NCI-H2107 (cell line): Measurements from ENCODE around the gene BCL2A1.
"Not testable (repeated sequence)": the region's sequence is repeated elsewhere in the genome, so short reads cannot be mapped to it uniquely, and the experiment has no call there.

ENCODE experiments used
- DNase-seq: peaks from one replicate; lab custom pipeline; 2025; lab: John Stamatoyannopoulos, UW

Gene BCL2A1

DNA sequence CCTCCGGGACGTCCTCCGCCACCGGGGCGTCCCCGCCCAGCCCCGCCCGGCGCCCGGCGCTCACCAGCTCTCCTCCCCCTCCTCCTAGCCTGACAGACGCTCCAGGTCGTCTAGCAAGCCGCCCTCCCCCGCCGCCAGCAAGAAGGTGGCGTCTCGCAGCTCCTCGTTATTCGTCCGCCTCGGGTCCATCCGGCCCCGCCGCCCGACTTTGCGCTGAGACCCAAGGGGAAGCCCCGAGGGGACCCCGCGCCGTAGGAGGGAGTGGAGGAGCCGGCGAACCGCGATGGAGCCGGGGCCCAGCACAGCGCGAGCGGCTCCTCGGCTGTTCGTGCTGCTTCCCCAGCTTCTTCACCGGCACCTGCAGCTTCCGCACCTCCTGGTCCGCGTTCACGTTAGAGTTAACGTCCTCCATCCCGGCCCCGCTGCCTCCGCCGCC lies 47.9 kb downstream of the BCL2A1 start:
- DNase-seq, result no peak

DNA sequence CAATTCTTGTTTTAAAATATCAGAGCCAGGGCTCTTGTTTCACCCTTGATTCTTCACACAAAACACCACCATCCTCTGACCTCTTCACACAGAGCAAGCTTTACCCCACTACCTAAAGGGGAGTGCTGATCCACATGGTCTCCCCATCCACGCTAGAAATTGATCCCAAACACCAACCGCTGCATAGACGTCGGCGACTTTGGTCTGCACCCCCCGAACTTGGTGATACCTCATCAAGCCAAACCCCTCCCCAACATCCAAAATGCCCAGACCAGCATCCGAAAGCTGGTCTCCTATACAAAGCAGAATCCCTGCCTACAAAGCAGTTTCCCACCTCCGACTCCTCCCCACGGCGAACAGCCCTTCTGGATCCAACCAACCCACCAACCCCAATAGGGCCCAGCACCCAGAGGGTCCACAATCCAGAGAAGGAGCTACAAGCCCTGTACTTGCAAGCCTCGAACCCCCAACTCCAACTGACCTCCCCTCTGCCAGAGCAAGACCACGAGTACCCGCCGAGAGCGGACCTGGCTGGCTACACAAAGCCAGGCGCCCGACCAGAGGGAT lies 48.4 kb downstream of the BCL2A1 start:
- DNase-seq, result no peak

DNA sequence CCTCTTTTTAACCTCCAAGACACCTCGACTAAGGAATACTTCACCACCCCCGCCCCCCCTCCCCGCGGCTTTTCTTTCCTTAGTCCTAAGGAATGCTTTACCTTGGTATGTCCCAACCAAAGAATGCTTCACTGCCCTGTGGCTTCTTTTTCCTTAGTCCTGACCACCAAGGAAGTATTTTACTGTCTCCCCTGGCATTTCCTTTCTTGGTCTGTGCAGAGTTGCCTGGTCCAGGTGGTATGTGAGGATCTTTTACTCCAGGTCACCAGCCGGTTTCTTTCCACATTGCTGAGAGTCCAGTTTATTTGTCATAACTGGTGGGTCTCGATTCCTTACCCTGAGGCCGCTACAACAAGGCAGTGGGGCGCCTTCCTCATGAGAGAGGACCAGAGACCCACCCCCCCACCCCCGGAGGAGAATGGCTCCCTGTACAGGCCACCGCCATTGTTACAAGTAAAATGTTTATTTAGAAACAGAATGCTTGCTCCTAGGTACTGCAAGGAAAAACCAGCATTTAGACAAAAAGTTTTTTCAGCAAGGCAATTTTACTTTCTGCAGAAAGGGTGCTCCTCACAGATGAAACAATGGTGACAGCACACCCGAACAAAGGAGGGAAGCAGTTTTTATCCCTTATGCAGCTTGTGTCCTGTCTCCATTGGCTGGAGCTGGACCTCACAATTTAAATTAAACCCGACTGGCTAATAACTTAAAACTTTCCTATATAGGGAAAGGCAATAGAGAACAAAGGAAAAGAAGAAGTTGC lies 51.1 kb downstream of the BCL2A1 start:
- DNase-seq, result no peak

DNA sequence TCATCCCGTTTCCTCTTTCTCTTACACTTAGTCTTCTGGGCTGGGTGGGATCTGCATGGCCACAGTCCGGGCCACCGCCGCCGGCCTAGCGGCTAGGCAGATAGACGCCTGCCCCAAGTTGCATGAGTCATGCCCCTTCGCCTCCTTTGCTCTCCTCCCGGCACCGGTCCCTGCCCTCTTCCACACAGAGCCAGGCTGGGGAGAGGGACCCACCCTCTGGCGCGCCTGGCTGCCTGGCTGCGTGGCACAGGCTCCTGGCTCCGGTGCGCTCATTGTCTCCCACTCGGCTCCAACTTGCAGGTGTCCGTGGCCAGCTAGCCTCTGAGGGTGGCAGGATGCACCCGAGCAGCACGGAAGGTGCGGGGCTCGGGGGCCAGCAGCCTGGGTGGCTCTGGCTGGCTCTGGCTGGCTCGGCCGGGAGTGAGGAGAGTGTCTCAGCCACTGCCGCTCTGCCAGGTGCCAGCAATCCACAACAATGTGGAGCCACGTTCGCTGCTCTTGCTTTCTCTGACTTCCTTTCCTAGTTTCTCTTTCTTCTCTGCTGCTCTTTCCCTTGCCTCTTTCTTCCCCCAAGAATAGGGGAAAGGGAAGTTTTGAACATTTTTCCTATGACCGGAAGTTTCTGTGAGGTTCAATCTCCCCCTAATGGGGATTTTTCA lies 51.8 kb downstream of the BCL2A1 start:
- no peak for DNase-seq

DNA sequence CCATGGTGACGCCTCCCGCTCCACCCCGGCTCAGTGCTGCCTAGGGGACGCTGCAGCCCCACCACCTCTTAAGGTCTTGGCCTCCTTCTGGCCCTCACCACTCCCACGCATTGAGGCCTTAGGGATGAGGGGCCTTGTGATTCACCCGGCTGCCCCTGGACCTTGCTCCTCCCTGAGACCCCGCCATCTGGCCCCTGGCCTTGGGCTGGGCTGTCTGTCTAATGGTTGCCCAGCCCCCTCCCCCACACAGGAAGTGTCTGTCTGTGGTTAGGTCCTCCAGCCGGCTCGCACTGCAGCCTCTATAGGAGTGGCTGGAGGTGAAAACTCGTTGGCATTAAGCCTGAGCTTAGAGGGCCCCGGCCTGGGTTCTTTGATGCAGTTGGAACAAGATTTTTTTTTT lies 52.7 kb downstream of the BCL2A1 start:
- DNase-seq, result no peak

DNA sequence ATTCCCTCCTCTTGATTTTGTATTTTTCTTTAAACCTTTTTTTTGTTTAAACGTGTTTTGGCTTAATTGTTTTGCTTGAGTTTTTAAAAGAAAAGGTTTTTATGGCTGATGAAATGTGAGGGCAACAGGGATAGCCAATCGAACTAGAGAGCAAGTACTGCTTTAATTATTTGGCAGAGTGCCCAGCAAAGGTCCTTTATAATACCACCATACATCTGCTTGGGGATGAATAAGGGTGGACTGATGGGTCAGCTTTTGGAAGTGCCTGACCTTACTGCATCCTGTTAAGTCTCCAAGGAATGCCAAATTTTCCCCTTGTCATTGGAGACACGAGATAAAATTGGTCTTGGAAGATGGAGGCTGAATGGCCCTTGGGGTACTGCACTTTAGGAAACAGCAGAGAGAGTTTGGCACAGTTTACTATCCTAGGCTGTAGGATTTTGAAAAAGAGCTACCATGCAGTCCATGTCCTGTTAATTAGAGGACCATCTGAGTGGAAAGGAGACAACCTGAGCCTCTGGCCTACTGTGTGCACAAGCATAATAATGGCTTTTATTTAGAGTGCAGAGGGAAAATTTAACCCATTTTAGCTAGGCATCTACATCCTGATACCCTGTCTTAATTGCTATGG lies 54.4 kb downstream of the BCL2A1 start:
- no peak for DNase-seq

DNA sequence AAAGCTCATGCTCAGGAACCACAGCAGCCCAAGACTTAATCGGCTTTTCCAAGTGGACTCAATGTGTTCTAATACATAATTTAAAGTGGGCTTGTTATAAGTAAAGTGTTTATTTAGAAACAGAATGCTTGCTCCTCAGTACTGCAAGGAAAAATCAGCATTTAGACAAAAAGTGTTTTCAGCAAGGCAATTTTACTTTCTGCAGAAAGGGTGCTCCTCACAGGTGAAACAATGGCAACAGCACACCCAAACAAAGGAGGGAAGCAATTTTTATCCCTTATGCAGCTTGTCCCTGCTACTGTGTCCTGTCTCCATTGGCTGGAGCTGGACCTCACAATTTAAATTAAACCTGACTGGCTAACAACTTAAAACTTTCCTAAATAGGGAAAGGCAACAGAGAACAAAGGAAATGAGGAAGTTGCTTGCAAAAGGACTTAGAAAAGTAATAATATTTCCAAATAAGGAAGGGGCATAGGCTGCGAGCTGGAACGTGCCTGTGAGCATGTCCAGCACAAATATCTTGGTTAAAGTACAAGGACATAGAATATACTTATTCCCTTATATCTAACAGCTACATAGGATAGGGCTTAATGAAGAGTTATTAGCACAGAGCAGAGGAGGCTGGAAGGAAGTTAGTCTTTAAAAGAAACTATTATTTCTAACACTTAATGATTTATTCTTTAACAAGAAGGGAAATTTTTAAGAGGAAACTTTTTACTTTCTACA lies 55.1 kb downstream of the BCL2A1 start:
- not testable (repeated sequence) for DNase-seq

DNA sequence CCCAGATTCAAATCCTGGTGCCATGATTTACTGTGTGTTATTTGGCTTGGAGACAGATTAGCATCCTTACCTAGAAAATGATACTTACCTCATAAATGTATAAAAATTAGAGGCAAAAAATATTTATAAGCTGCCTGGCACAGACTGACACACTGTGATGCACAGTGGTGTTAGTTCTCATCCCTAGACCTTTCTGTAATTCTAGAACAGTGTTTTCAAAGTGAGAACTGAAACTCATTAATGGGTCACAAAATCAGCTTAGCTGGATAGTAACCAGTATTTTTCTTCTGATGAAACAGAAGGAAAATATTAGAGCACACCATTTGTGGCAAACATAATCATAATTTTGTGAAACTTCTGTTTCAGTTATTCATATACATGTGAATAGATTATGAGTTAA lies 56.3 kb downstream of the BCL2A1 start:
- no peak for DNase-seq
